Hepatocyte (in vitro differentiated cells): ENCODE results near the gene NOP53.

Experiments
- CTCF ChIP-seq: fragments of 200-600 bp; sonication (generic); IDR thresholded peaks from 2 replicates; pipeline ENCODE4 v1.5.1; 2016; ENCODE audit warnings: antibody characterized with exemption, mild to moderate bottlenecking; ENCODE audit not compliant: poor library complexity
- EZH2 ChIP-seq: fragments of 200-600 bp; sonication (generic); IDR thresholded peaks from 2 replicates; pipeline ENCODE4 v1.6.1; 2016; ENCODE audit warnings: antibody characterized with exemption, mild to moderate bottlenecking, borderline replicate concordance

DNA sequence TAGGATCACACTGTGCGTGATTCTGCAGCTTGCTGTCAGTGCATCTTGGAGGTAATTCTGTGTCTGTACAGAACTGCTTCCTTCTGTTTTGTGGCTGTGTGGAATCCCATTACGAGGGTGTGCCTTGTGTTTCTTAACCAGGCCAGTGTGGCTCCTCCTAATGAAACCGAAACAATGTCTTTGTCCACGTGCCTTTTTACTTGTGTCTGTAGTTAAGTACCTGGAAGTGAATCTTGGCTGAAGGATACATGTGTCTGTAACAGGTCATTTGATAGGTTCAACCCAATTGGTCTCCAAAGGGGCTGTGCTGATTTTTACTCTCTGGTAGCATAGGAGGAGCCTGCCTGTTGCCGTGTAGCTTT lies 13.1 kb downstream of the NOP53 start:
- TF ChIP-seq CTCF (no peak), EZH2 (no peak)
